NCI-H2227 (cell line): ENCODE results near the gene FREM1.

Experiments used
- DNase-seq: peaks from one replicate; lab custom pipeline; 2025; ENCODE audit not compliant: unreplicated experiment; lab: John Stamatoyannopoulos, UW

The FREM1 gene

DNA sequence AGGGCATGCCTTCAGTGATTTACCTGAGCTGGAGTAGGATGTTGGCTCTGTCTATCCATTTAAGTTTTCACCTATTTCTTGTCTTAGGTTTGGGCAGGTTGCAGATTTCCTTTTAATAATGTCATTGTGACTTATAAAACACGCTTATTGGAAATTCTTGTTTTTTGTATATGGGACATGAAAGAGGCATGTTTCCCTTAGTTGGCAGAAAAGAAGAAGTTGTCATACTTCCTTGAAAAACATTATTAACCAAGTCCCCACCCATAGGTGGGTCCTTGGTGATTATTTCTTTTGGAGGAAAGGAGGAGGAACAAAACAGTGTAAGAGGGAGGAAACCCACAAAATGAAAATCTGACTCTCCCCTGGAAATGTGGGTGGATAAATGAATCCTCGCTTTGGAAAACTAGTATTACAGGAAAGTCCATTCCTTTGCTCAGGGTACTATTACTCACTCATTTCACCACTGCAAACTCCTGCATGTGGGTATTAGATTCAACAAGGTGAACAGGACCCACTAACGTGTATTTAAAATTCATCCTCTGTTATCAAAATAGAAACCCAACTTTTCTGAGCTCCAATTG lies 197.0 kb downstream of the FREM1 start:
- DNase-seq: no peak

DNA sequence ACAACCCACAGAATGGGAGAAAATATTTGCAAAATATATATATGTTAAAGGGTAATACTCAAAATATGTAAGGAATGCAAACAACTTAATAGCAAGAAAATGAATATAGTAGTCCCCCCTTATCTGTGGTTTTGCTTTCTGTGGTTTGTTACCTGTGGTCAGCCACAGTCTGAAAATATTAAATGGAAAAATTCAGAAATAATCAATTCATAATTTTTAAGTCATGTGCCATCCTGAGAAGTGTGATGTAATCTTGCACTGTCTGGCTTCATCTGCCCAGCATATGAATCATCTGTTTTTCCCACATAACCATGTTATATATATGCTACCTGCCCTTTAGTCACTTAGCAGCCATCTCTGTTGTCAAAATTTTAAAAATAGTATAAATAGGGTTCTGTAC lies 199.4 kb downstream of the FREM1 start:
- no peak for DNase-seq

GRCh38 chr9:14706530-14707140 lies 203.6 kb downstream of the FREM1 start:
- DNase-seq: no peak

DNA sequence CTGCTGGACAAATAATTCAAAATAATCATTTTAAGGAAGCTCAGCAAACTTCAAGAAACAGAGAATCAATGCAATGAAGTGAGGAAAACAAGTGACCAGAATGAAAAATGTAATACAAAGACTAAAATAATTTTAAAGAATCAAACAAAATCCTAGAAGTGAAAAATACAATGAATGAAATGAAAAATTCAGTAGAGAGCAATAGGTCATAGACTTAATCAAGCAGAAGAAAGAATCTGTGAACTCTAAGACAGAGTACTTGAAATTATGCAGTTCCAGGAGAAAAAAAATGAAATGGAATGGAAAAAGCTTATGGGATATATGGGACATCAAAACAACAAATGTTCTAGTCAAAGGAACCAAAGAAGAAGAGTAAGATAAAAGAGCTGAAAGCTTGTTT lies 205.1 kb downstream of the FREM1 start:
- no peak for DNase-seq

- no peak for DNase-seq
These were observed 205.9 kb downstream of the FREM1 start for GRCh38 chr9:14704281-14704680.

DNA sequence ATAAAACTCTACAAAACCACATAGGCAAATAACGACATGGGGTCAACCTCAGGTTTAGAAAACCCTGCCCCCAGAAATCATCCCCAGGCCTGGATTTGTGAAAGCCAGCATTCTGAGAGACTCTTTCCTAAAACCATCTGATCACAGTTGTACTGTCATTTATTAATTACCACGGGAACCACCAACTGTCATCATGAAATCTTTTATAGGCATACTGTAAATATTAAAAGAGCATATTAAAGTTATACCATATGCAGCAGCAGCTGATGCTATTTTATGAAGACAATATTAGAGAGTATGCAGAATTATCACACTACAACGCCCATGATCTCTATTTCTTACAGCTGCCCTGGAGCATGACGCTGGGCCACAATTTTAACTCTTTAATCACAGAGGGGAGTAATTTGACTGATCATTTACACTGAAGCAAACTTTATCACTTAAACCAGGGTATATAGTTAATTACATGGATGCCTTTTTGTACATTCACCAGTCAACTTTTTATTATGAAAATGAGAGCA lies 208.0 kb downstream of the FREM1 start:
- DNase-seq: no peak

DNA sequence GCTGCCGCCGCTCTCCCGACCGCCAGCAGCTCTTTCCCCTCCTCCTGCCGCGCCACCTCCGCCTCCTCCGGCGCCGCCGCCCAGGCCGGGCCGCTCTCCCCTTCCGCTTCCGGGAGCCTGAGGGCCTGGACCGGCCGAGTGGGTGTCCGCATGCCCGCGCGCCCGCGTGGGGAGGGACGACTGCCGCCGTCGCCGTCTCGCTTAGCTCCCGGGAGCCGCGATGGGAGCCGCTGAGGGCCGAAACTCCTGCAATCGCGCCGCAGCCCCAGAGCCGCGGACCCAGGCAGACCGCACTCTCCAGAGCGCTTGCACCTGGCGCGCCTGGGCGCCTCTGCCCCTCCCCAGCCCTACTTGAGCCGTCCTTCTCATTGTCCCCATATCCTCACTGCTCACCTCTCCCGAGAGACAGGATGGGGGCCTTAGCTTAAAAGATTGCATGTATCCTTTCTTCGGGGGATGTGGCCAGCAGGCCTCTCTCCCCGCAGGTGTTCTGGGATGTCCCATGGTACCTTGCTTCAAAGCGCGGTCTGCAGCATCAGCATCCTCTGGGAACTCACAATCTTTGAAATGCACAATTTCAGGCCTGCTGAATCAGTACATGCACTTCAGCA lies 216.9 kb downstream of the FREM1 start, which contains the start of gene ZDHHC21:
ZDHHC21 (minus strand) TSS at position 182 of the 611 bp plus-strand sequence. CDS start 19,092 bp downstream, outside the sequence.
- peak; percentile 79 for DNase-seq

DNA sequence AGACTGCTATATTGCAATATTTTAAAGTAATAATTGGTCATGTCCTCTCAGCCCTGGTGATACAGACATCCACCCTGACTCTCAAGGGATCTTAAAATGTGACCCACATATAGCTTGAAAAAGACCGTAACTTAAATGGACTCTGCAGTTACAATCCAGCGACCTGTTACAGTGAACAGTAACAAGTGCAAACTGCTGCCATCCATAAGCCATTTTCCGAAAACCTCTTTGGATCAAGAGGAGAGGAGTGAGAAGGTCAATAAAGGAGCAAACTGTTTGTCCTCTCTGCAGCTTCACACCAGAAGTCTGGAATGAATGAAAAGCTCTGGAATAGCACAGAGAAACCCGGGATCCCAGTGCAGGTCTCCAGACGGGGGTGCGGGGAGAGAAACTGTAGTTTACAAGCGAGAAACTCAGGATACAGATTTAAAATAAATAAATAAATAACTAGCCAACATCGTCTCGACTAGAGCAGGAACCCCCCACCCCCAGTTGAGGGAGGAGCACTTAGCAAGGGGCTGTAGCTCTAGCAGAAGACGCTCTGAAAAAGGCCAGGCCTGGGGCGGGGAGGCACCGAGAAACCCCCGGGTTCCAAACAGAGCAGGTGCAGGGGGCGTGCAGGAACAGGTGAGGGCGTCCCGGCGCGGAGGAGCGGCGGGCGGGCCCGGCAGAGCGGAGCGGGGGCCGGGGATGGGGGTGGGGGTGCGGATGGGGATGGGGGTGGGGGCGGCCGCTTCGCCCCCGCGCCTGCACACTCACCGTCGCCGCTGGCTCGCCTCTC lies 217.6 kb downstream of the FREM1 start:
- DNase-seq: peak; percentile 67

DNA sequence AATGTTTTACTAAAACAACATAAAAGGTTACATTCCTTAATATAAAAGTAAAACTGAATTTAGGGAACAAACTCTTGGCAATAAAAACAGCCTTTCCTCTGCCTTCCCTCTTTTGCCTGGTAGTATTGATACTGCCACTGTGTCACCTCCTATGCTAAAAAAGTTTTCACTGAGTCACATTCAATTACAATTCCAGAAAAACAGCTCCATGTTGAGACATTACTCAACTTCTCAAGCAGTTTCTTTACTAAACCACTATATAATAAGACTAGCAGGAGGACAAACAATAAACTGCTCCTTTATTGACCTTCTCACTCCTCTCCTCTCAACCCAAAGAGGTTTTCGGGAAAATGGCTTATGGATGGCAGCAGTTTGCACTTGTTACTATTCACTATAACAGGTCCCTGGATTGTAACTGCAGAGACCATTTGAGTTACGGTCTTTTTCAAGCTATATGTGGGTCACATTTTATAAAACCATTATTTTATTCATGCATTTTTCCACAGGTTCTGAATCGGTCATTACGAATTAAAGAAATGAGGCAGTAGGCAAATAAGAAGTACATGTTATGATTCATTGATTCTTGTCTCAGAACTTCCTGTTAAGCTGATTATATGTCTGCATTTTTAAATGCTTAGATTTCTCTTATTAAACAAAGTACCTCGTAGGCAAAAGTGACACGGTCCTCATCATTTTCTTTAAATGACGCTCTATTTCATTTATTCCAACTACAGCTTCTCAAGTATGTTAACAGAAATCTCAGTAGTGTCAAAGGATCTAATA lies 219.1 kb downstream of the FREM1 start:
- DNase-seq: no peak

DNA sequence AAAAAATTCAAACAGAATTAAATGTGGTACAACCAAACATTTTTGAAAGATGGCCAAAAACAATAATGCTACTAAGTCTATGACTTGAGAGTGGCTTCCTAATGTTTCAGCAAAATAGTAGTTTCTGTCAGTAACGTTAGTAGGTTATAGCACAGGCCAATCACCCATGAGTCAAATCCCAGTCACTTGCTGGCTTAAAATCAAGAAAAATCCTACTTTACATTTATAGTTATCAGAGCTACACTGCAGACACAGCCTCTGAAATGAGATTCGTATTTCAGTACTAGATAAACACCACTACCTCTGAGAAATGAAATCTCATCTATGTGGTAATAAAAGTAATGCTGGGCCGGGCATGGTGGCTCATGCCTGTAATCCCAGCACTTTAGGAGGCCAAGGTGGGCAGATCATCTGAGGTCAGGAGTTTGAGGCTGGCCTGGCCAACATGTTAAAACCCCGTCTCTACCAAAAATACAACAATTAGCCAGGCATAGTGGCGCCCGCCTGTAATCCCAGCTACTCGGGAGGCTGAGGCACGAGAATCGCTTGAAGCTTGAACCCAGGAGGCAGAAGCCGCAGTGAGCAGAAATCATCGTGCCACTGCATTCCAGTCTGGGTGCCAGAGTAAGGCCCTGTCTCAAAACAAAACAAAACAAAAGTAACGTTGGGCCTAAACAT lies 223.0 kb downstream of the FREM1 start:
- no peak for DNase-seq

GRCh38 chr9:14686168-14686567 lies 224.1 kb downstream of the FREM1 start:
- DNase-seq: no peak
